PC-3 (cell line): Measurements from ENCODE around the gene AVEN.

Experiments
- CTCF ChIP-seq: fragments of 300-600 bp; sonication (generic); conservative IDR thresholded peaks from 2 replicates; pipeline ENCODE4 v1.5.1; 2017; ENCODE audit warnings: antibody characterized with exemption, low read depth, mild to moderate bottlenecking, low read length
- EZH2 ChIP-seq: fragments of 300-600 bp; sonication (generic); IDR thresholded peaks from one replicate; pipeline ENCODE4 v1.6.1; 2017; ENCODE audit warnings: antibody characterized with exemption, mild to moderate bottlenecking, low read length; ENCODE audit not compliant: unreplicated experiment
- EZH2phosphoT487 ChIP-seq: fragments of 300-600 bp; sonication (generic); IDR thresholded peaks from 2 replicates; pipeline ENCODE4 v1.6.1; 2018; ENCODE audit warnings: mild to moderate bottlenecking, antibody characterized with exemption, low read length, borderline replicate concordance

GRCh38 chr15:34031987-34032760 lies 6.8 kb downstream of the AVEN start:
- no peak for TF ChIP-seq EZH2
- no peak for TF ChIP-seq CTCF
- TF ChIP-seq EZH2phosphoT487: no peak
